GM12872 (cell line): ENCODE results near the gene TGIF1.

ENCODE experiments used
- CTCF ChIP-seq: IDR thresholded peaks from 3 replicates; pipeline ENCODE4 v1.5.1; 2011; ENCODE audit warnings: low read depth, mild to moderate bottlenecking, low read length, moderate library complexity; ENCODE audit not compliant: insufficient read depth

Gene TGIF1

GRCh38 chr18:3468833-3469232 is 18.9 kb downstream of the TGIF1 start:
- no peak for TF ChIP-seq CTCF

DNA sequence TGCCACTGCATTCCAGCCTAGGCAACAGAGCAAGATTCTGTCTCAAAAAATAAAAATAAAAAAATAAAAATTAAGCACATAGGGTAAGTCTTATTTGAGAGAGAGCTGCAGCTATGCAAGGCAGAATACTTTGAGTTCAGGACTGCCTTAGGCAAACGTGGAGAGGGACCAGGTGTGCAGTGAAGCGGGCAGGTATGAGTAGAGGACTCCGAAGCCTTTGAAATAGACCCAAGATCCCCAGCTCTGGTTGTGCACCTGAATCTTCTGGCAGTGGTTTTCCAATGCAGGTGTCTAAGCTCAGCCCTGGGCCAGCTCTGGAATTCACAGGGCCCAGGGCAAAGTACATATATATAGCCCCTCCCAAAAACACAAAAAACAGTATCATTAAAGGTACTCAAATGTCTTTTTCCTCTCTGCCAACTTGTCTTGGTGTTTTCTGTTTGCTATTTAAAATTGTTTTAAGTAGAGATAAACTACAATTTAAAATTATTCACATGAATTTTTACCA is 21.2 kb downstream of the TGIF1 start:
- no peak for TF ChIP-seq CTCF

- no peak for TF ChIP-seq CTCF
Observed at GRCh38 chr18:3472681-3473544, 22.9 kb downstream of the TGIF1 start.

DNA sequence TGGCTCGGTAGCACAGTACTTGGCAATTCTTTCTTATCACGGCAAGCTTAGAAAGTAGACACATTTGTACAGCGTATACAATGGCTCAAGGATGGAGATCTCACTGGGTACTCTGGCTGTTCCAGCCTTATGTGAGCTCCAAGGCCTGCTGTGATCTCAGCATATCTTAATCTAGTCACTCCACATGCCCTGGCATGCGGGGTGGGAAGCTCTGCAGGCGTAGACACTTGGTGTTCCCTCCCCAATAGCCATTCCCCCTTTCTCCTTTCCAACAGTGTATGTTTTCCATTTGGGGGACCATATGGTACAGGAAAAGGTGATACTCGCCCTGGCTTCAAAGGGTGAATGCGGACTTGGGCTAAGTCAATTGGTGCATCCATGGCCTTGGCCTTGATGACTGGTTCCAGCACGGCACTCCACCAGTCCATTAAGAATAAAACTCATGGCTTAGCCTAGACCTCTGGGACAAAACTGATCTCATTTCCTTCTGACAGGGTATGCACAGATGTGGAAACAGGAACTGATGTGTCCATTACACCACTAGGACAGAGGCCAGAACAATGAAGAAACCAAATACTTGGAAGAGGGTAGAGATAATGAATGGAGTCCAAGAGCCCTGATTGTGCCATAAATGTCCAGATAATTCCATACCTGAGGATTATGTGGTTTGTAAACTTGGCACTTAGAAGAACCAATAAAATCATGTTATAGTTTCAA is 28.4 kb downstream of the TGIF1 start:
- no peak for TF ChIP-seq CTCF

DNA sequence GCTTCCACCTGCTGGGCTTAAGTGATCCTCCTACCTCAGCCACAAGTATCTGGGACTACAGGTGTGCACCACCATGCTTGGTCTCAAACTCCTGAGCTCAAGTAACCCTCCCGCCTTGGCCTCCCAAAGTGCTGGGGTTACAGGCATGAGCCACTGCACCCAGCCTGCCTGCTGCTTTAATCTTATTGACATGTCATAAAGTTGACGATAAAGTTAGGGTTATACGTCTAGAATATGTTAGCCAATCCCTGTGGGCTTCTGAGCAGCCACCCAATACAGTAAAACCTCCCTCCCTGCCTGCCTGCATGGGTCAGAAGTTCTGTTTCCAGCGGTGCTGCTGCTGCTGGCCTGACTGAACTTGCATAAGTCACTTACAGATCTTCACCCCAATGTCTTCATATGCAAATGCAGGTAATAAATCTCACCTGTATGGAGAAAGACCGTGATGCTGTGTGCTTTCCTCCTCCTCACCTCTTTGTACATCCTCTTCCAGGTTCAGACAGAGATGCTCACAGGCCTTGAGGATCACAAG is 30.1 kb downstream of the TGIF1 start:
- no peak for TF ChIP-seq CTCF

DNA sequence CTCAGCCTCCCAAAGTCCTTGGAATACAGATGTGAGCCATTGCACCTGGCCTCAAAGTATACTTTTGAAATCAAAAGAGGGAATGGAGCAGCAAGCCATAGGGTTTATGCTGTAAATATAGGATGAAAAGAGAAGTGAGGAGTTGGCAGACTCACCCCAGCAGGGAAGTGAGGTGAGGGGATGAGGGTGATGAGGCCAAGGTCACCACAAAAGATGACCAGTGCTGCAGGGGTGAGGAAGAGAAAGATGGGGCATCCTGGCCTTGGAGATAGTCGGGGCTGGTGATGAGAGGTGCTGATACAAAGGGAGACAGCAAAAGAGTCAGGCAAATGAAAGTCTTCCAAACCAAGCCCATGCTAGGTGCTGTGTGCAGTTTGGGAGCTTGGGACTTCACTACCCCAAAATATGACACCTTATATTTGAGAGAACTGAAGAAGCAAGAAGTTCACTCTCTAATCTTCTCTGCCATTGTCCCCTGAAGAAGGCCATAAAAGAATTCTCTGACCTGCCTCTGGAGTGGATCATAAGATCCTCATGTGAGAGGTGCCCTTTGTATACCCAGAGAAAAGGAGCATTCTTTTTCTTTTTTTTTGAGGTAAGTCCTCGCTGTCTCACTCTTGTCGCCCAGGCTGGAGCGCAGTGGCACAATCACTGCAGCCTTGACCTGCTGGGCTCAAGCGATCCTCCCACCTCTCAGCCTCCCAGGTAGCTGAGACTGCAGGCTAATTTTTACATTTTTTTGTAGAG is 31.0 kb downstream of the TGIF1 start:
- no peak for TF ChIP-seq CTCF
